ENCODE results near the gene CCDC137.

CCDC137 gene

GRCh38 chr17:81712468-81713003 is 46.0 kb downstream of the CCDC137 start:
- H3K4me3 ChIP-seq (ENCODE audit: low read depth, low read length), result peak overlapping the region; percentile 66
- TF ChIP-seq, protein P1, sequence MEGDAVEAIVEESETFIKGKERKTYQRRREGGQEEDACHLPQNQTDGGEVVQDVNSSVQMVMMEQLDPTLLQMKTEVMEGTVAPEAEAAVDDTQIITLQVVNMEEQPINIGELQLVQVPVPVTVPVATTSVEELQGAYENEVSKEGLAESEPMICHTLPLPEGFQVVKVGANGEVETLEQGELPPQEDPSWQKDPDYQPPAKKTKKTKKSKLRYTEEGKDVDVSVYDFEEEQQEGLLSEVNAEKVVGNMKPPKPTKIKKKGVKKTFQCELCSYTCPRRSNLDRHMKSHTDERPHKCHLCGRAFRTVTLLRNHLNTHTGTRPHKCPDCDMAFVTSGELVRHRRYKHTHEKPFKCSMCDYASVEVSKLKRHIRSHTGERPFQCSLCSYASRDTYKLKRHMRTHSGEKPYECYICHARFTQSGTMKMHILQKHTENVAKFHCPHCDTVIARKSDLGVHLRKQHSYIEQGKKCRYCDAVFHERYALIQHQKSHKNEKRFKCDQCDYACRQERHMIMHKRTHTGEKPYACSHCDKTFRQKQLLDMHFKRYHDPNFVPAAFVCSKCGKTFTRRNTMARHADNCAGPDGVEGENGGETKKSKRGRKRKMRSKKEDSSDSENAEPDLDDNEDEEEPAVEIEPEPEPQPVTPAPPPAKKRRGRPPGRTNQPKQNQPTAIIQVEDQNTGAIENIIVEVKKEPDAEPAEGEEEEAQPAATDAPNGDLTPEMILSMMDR (conservative IDR thresholded peaks at IDR 0.05; ENCODE audit: low read depth, low read length), result no peak
- DNase-seq (ENCODE audit: low read depth), result peak; percentile 19

GRCh38 chr17:81713004-81713555 is 46.5 kb downstream of the CCDC137 start:
- no peak for DNase-seq (ENCODE audit: low read depth)
- peak overlapping the region; percentile 66 for H3K4me3 ChIP-seq (ENCODE audit: low read depth, low read length)

GRCh38 chr17:81713556-81714411 is 47.2 kb downstream of the CCDC137 start:
- no peak for DNase-seq (ENCODE audit: low read depth)
- H3K4me3 ChIP-seq (ENCODE audit: low read depth, low read length), result no peak overlapping the region
- TF ChIP-seq, protein P1 (conservative IDR thresholded peaks at IDR 0.05; ENCODE audit: low read depth, low read length), result no peak

More at GRCh38 chr17:81713004-81713555, 46.5 kb downstream of the CCDC137 start:
- TF ChIP-seq, protein P1 (conservative IDR thresholded peaks at IDR 0.05; ENCODE audit: low read depth, low read length), result no peak

DNA sequence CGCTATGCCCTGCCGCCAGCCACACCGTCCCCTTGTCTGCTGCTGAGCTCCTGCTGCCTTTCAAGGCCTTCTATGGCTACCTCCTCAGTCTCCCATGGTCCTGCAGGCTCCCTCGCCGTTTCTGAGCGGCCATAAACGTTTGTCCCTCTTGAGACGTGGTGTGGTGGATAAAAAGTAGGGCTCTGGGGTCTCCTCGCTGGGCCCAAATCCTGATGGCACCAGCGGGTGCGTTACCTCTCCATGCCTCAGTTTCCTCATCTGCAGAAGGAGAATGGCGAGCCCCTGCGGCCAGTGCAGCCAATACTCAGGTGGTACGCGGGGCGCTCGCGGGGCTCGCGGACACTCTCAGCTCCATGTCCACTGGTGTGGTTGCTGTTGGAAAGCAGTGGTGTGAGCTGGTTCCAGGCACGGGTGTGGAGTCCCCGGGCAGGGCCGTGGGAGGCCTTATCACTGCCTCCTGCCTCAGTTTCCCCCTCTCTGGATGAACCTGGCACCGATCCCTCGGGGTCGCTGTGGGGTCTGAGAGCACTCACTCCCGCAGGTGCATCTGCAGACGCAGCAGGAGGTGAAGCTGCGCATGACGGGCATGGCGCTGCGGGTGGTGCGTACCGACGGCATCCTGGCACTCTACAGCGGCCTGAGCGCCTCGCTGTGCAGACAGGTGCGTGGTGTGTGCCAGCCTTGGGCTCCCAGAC is 48.0 kb downstream of the CCDC137 start:
- TF ChIP-seq, protein P1 (conservative IDR thresholded peaks at IDR 0.05; ENCODE audit: low read depth, low read length), result no peak
- H3K4me3 ChIP-seq (ENCODE audit: low read depth, low read length), result no peak overlapping the region
- DNase-seq (ENCODE audit: low read depth), result no peak

GRCh38 chr17:81715107-81715871 is 48.8 kb downstream of the CCDC137 start:
- DNase-seq (ENCODE audit: low read depth), result no peak
- no peak overlapping the region for H3K4me3 ChIP-seq (ENCODE audit: low read depth, low read length)
- TF ChIP-seq, protein P1 (conservative IDR thresholded peaks at IDR 0.05; ENCODE audit: low read depth, low read length), result no peak

- DNase-seq (ENCODE audit: low read depth), result no peak
- TF ChIP-seq, protein P1 (conservative IDR thresholded peaks at IDR 0.05; ENCODE audit: low read depth, low read length), result no peak
- no peak overlapping the region for H3K4me3 ChIP-seq (ENCODE audit: low read depth, low read length)
Observed at GRCh38 chr17:81715872-81716673, 49.5 kb downstream of the CCDC137 start.

All from choroid plexus epithelial cell (primary cell).